Loucy (cell line): ENCODE measurements around the gene LIPJ.

Experiments
- H2AFZ ChIP-seq: fragments of 200-600 bp; sonication (generic); 2 replicates; pipeline ENCODE4 v1.6.0; 2016; ENCODE audit warnings: antibody characterized with exemption, mild to moderate bottlenecking, low read length, moderate library complexity
- H3F3A ChIP-seq: fragments of 200-600 bp; 2 replicates; pipeline ENCODE4 v1.6.0; 2016; ENCODE audit warnings: antibody characterized with exemption, low read depth, mild to moderate bottlenecking
- H3K27me3 ChIP-seq: fragments of 200-600 bp; sonication (generic); 2 replicates; pipeline ENCODE4 v1.6.1; 2014; ENCODE audit warnings: low read length, mild to moderate bottlenecking; ENCODE audit not compliant: insufficient read depth, poor library complexity, severe bottlenecking
- H3K36me3 ChIP-seq: fragments of 200-600 bp; sonication (generic); 2 replicates; pipeline ENCODE4 v1.6.1; 2016; ENCODE audit warnings: low read length; ENCODE audit not compliant: insufficient read depth
- H3K4me1 ChIP-seq: fragments of 200-600 bp; sonication (generic); 2 replicates; pipeline ENCODE4 v1.5.1; 2014; ENCODE audit warnings: low read length, mild to moderate bottlenecking; ENCODE audit not compliant: insufficient read depth, poor library complexity, severe bottlenecking
- H3K4me2 ChIP-seq: fragments of 200-600 bp; sonication (generic); 2 replicates; pipeline ENCODE4 v1.6.0; 2014; ENCODE audit warnings: antibody characterized with exemption, low read length, low read depth, mild to moderate bottlenecking; ENCODE audit not compliant: poor library complexity, severe bottlenecking
- H3K4me3 ChIP-seq: fragments of 200-600 bp; sonication (generic); 2 replicates; pipeline ENCODE4 v1.5.1; 2014; ENCODE audit warnings: low read length, mild to moderate bottlenecking, mixed read lengths; ENCODE audit not compliant: poor library complexity, severe bottlenecking
- H3K79me2 ChIP-seq: fragments of 200-600 bp; sonication (generic); 2 replicates; pipeline ENCODE4 v1.6.1; 2014; ENCODE audit warnings: low read length; ENCODE audit not compliant: insufficient read depth
- H3K9ac ChIP-seq: fragments of 200-600 bp; sonication (generic); 2 replicates; pipeline ENCODE4 v1.6.0; 2014; ENCODE audit warnings: mild to moderate bottlenecking, low read depth, low read length, moderate library complexity; ENCODE audit not compliant: poor library complexity, severe bottlenecking
- H3K9me2 ChIP-seq: fragments of 200-600 bp; sonication (generic); replicated peaks from 2 replicates; pipeline ENCODE4 v1.6.1; 2016; ENCODE audit warnings: low read depth, low read length, mixed read lengths
- H3K9me3 ChIP-seq: fragments of 200-600 bp; sonication (generic); 2 replicates; pipeline ENCODE4 v1.6.1; 2014; ENCODE audit warnings: mild to moderate bottlenecking, antibody characterized with exemption, low read length, low read depth; ENCODE audit not compliant: insufficient read depth
- H4K20me1 ChIP-seq: fragments of 200-600 bp; sonication (generic); 2 replicates; pipeline ENCODE4 v1.6.0; 2014; ENCODE audit warnings: antibody characterized with exemption, low read length, mild to moderate bottlenecking; ENCODE audit not compliant: insufficient read depth, poor library complexity, severe bottlenecking
- CTCF ChIP-seq: fragments of 200-600 bp; sonication (generic); conservative IDR thresholded peaks from 2 replicates; pipeline ENCODE4 v1.5.1; 2014; ENCODE audit warnings: mild to moderate bottlenecking, antibody characterized with exemption, low read length
- EZH2phosphoT487 ChIP-seq: fragments of 200-600 bp; IDR thresholded peaks from 2 replicates; pipeline ENCODE4 v1.6.1; 2018; ENCODE audit warnings: antibody characterized with exemption, mild to moderate bottlenecking, moderate library complexity, borderline replicate concordance

The LIPJ gene

GRCh38 chr10:88642963-88643362, 56.4 kb downstream of the LIPJ start:
- Histone ChIP-seq H2AFZ (no peak overlapping the region), H4K20me1 (no peaks in the 10 kb centered on the region), H3K9me2 (no peaks in the 10 kb centered on the region), H3K9me3 (no peaks in the 10 kb centered on the region), H3K9ac (no peak overlapping the region), H3K27me3 (no peaks in the 10 kb centered on the region), H3K4me1 (peaks cover 11% of the 10 kb centered on the region), H3K4me2 (no peak overlapping the region), H3K4me3 (no peak overlapping the region), H3K79me2 (no peaks in the 10 kb centered on the region), H3K36me3 (no peaks in the 10 kb centered on the region), H3F3A (no peaks in the 10 kb centered on the region)
- TF ChIP-seq CTCF: no peak
- TF ChIP-seq EZH2phosphoT487: no peak

- Histone ChIP-seq H3K36me3 (no peaks in the 10 kb centered on the region), H3K4me1 (peaks cover 22% of the 10 kb centered on the region), H3K9me2 (no peaks in the 10 kb centered on the region), H3K9ac (no peak overlapping the region), H3K27me3 (no peaks in the 10 kb centered on the region), H3K79me2 (no peaks in the 10 kb centered on the region), H3F3A (no peaks in the 10 kb centered on the region), H2AFZ (no peak overlapping the region), H3K4me2 (peak overlapping the region; percentile 27), H3K9me3 (no peaks in the 10 kb centered on the region), H3K4me3 (no peak overlapping the region), H4K20me1 (no peaks in the 10 kb centered on the region)
- no peak for TF ChIP-seq EZH2phosphoT487
- TF ChIP-seq CTCF: no peak
Observed at GRCh38 chr10:88647061-88647615, 60.6 kb downstream of the LIPJ start.

GRCh38 chr10:88651101-88651551, 64.6 kb downstream of the LIPJ start:
- no peak overlapping the region for H3K9ac ChIP-seq
- H3K36me3 ChIP-seq: no peaks in the 10 kb centered on the region
- no peaks in the 10 kb centered on the region for H3K9me2 ChIP-seq
- no peaks in the 10 kb centered on the region for H3F3A ChIP-seq
- no peak overlapping the region for H3K4me2 ChIP-seq
- H3K4me1 ChIP-seq: peaks cover 22% of the 10 kb centered on the region
- no peak overlapping the region for H3K4me3 ChIP-seq
- no peaks in the 10 kb centered on the region for H3K27me3 ChIP-seq
- no peaks in the 10 kb centered on the region for H4K20me1 ChIP-seq
- no peaks in the 10 kb centered on the region for H3K79me2 ChIP-seq
- H2AFZ ChIP-seq: peak overlapping the region; percentile 43; the same call in 1 of the 2 replicates
- TF ChIP-seq CTCF: no peak
- H3K9me3 ChIP-seq: no peaks in the 10 kb centered on the region
